ENCODE results near the gene FBXO9.
A peak's percentile ranks its signal among the peaks of the same experiment; 100 is the strongest.

Gene FBXO9

DNA sequence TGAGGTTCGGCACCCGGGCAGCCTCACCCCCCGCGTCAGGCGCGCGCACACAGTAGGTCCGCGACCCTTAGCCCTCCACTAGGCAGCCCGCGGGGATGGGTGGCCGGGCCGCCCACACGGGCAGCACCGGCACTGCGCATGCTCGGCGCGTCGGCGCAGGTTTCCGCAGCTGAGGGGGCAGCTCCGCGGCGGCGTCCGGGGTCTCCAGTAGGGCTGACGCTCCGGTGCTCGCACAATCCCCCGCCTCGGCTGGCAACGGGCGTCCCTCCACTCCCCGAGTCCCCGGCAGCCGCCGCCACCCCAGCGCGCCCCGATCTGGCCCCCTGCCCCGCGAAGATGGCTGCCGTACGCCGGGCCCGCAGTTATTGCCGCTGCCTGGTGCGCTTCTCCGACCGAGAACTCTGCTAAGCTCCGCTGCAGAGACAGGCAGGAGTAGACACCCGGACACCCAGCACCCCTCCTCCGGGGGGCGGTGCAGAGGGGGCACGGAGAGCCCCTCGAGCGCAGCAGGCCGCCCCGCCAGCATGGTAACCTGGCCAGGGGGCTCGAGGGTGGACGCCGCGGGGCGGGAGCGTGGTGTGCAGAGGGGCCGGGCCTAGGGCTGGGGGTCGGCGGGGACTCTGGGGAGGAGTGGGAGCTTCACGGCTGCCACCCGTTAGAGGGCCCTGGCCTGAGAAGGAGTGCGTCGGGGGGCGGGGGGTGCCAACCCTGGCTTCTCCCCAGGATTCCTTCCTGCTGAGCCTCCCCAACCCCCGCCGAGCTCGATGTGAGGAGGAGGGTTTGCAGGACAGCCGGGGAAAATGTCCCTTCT lies at the start of gene FBXO9:
FBXO9 (plus strand) TSS at position 139 of the 811 bp plus-strand sequence; CDS start at position 525, 386 bp downstream.
- intact Hi-C loops (cut with DNase I), result no loop called here
- DNase-seq, result peak; percentile 31 to 91 (median 82)

DNA sequence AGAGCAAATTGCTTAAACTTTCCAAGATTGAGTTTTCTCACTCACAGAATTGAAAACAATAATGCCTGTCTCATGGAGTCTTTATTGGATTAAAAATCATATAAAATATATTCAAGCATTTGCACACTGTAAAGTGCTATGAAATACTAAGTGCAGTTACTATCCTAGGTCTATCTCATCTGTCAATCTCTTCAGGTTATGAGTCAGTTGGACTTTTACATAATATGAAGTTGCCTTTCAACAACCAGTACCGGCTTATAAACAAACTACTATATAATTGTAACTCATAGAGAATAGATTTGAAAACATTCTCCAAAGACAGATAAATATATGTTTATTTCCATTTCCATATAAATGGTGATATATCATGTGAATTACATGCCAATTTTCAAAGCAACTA lies 49.7 kb upstream of the FBXO9 start:
- intact Hi-C loops (cut with DNase I), result no loop called here
- DNase-seq, result no peak

DNA sequence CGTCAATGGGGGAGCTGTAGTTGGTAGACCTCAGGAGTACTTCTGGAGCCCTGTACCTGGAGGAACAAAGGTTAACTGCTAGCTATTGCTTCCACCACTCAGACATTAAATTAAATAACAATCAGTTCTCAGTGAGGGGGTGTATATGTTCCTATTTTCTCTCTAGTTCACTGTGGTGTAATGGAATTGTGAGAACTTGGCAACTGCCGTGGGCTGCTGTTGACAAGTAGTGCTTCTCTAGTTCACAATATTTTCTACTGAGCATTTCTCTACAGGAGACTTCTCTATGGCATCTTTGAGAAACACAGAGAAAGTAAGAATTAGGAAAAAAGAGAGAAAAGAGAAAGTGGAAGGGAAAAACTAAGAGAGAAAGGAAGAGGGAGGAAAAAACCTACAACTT lies 46.8 kb upstream of the FBXO9 start:
- peak in 4 of 42 donors; percentile 22 to 56 (median 51) for DNase-seq
- intact Hi-C loops (cut with DNase I), result no loop called here

DNA sequence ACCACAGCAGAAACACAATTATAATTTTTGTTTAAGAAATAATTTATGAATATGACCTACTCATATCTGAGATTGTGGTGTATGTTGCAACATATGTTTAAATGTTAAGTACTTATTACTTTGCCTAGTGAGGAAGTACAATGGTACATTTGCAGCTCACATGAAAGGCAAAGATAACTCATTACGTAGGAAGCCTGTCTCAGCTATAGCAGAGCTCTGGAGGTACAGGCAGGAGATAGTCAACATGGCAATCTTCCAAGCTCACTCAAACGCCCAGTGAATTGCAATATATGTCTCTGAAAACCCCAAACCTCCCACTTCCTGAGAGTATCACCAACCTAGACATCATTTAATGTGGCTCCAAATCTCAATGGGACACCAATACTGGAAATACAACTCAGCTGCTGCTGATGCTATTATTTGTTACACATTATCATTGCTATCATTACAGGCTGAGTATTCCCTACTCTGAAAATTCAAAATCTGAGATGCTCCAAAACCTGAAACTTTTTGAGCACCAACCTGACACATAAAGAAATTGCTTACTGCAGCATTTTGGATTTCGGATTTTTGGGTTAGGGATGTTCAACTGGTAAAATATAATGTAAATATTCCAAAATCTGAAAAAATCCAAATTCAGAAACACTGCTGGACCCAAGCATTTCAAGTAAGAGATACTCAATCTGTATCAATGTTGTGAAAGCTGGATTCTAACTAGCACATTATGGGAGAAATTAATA lies 45.0 kb upstream of the FBXO9 start:
- DNase-seq, result peak in 6 of 42 donors; percentile 14 to 63 (median 40)
- intact Hi-C loops (cut with DNase I), result no loop called here

DNA sequence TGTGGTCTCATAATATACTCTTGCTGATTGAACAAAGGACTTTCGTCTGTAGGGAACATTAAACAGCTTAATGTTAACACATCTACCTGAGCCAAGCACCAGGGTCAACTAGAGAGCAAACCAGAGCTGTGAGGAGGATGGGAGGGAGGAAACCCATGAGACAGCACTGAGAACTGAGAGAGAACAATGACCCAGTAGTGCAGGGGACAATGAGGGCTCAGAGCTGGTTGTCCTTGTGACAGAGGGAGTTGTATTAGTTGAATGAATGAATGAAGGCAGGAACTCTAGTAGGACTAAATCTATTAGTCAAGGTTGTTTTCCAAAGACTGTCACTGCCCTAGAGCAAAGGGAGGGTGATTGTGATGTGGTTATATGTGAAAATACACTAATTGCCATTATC lies 41.9 kb upstream of the FBXO9 start:
- intact Hi-C loops (cut with DNase I), result no loop called here
- peak in 36 of 42 donors; percentile 19 to 87 (median 66) for DNase-seq

DNA sequence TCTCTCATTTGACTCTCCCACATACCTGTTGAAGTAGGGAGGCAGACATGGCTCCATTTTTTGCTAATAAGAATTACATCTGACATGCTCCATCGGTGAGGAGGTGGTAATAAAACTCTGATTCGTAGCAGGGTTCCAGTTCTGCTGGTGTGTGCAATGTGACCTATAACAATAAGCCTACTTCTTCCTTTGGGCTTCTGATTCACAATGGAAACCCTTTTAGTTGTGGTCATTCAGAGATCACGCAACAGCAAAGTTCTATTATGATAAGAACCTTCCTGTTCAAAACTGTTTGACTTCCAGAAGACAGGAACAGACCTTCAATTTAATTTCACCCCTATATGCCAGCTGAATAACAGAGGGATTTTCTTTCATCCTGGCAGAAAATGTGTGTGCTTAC lies 38.7 kb upstream of the FBXO9 start:
- intact Hi-C loops (cut with DNase I), result no loop called here
- no peak for DNase-seq

DNA sequence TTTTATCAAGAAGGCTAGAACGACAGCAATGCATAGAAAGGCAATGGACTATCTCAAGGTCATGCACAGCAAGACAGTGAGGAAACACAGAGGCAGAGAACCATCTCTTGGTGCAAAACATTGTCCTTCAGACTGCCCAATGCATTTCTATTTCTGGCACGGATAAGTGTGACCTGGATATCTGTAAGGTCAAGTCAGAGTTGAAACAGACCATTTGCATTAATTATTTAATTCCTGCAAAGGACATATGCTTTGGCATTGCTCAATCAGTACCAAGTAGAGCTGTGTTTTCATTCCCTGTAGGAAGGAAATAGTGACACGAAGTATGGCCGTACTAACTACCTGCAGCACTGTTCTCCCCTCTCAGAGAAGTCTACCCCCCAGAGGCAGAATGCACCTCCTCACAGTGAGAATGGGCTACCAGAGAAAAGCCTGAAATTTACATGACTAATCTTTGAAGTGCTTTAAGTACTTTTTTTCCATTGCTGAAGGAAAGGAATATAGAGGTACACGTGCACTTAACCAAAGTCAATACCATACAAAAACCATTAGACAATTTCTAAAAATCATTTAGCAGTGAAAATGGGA lies 38.0 kb upstream of the FBXO9 start:
- intact Hi-C loops (cut with DNase I), result no loop called here
- no peak for DNase-seq

DNA sequence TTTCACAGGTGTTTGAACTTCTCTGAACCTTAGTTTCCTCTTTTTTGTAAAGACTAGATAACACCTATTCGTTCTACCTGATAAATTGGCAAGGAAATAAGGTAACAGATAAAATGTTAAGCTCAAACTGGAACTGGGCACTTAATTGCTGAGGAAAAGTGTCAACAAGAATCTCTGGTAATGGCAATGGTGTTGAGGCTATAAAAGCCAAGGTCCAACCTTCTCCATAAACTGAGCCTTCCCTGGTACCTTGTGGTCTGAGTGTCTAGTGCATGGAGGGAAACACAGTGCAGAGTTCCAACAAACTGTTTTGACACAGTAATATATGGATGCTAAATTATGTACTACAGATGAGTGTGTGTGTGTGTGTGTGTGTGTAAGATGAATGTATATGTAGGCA lies 36.7 kb upstream of the FBXO9 start:
- intact Hi-C loops (cut with DNase I), result no loop called here

DNA sequence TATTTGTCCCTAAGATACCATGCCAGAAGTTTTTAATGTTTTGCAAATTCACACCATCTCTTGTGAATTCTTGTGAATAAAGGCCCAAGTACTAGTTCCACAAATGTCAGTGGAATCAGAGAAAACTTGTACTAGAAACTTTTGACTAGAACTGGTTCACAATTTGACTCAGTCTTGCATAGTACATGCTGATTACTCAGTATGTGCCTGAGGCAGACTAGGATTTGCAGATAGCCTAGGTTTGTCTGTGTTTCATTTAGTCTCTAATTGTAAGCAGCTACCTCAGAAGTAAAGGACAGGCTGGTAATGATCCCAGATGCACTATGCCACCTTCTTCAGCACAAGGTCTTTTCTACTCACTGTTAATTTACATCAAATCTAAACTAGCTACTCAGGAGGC lies 35.9 kb upstream of the FBXO9 start:
- no peak for DNase-seq
- intact Hi-C loops (cut with DNase I), result no loop called here

More for the DNA sequence above, 36.7 kb upstream of the FBXO9 start:
- no peak for DNase-seq

DNA sequence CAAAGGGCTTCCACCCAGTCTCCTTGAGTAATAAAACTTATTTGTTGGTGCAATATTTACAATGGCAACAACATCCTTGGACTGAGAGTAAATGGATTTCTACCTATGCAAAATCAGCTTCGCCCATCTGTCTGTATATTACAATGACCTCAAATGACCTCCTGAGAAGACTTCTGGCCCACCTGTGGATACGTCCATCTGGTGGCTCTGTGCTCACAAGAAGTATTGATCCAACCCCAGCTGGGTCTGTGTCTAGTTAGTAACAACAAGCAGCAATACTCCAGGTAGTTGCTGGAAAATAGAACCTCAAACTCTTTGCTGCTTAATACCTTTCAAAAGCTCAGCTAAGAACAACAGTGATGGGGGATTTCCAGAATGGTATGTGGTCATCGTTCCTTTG lies 35.4 kb upstream of the FBXO9 start:
- no peak for DNase-seq
- intact Hi-C loops (cut with DNase I), result no loop called here

DNA sequence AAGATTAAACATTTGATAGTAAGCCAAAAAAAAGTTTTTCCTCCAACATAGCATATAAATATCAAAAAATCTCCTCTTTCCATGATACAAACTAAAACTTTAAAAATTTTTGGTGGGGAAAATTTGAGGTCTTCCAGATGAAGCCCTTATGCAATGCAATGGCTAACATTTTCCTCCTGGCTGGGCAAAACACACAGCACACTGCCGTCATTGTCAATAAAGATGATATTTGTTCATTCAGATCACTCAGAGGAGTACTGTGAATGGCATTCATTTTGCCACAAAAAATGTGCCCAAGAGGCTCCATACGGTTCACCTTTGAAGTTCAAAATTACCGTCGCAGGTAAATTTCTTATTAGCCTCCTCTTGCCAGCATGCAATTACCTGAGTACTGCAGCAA lies 33.9 kb upstream of the FBXO9 start:
- intact Hi-C loops (cut with DNase I), result no loop called here
- DNase-seq, result peak in 4 of 42 donors; percentile 25 to 63 (median 32)

DNA sequence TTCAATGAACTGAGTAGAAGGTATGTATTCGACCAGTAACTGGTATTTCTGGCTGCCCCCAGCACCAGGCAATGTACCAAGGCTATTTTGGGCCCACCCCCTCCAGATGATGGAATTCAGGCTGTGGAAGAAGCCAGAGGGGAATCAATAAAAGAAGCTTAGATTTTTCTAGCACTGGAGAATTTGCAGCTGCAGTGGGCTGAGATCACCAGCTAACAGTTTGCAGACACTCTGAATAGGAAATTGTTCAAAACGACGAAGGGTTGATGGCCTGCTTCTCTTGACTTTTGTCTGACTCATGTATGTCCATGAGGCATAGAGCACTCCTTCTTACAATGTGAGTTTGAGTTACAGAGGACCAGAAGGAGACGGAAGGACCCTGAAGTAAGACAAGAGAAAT lies 32.4 kb upstream of the FBXO9 start:
- DNase-seq, result peak in 39 of 42 donors; percentile 19 to 84 (median 54)
- intact Hi-C loops (cut with DNase I), result no loop called here

DNA sequence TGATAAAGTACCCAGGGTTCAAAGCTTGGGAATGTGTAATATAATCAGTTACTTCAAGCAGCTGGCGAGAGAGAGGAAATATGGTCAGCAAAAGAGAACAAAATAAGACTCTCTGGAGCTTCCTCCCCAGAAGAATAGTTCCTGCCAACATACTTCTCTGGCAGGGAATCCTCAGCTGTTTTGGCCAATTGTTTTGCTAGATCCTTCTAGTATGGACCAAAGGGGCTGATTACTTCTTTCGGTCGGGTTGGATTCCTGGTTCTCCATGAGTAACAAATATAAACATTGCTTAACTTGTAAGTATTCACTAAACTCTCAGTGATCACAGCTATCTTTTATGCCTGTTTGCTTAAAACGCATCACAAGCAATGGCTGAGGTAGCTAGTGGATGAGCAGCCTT lies 31.4 kb upstream of the FBXO9 start:
- intact Hi-C loops (cut with DNase I), result no loop called here
- DNase-seq, result no peak

DNA sequence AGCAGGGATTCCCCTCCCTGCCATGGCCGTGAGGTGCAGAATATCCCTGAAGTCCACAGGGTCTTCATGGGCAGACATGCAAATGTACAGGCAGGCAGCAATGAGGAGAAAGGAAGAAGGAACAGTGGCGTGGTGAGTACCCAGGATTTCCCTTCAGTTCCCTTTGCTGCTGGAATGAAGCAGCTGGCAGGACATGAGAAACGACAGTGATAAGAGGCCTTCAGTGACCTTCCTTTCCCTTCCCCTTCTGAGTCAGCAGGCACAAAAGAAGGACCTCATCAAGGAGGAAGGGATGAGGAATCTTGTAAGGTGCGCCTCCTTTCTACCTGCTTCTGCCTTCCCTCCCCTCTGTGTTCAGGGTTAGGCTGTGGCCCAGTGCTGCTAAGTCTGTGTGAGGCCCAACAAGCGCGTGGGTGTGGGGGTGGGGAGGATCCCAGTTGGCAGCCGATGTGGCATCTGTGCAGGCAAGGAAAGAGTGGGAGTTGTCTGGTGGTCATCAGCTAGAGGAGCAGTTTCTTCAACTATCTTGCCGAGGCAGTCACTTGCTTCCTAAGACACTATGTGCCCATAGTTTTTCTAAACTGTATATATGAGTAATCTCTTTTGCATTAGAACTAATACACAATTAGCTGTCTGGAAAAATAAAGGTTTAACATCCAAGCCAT lies 29.5 kb upstream of the FBXO9 start:
- intact Hi-C loops (cut with DNase I), result no loop called here
- no peak for DNase-seq

DNA sequence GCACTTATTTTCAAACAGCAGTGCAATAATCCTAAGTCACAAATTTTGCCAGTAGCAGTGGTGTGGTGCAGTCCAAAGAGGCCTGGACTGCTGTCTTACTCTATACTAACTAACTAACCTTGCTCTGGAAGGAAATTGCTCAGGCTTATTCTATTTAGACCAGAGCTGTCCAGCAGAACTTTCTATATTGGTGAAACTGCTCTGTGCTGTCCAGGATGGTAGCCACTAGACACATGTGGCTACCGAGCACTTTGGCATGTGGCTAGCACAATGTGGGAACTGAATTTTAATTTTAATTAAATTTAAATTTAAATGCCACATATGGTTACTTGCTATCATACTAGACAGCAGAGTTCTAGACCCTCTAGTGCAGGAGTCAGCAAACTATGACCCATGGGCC lies 27.1 kb upstream of the FBXO9 start:
- DNase-seq, result no peak
- intact Hi-C loops (cut with DNase I), result no loop called here

DNA sequence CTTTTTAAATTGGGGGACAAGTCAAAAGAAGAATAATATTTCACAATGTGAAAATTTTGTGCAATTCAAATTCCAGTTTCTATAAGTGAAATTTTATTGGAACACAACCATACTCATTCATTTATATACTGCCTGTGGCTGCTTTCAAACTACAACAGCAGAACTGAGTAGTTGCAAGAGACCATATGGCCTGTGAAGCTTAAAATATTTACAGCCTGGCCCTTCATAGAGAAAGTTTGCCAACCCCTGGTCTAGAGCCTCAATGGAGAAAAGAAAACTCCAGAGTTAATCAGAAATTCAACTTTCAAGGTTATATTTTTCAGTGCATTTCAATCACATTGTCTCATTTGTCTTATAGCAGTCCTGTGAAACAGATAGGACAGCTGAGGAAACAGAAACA lies 26.6 kb upstream of the FBXO9 start:
- intact Hi-C loops (cut with DNase I), result no loop called here
- DNase-seq, result no peak

DNA sequence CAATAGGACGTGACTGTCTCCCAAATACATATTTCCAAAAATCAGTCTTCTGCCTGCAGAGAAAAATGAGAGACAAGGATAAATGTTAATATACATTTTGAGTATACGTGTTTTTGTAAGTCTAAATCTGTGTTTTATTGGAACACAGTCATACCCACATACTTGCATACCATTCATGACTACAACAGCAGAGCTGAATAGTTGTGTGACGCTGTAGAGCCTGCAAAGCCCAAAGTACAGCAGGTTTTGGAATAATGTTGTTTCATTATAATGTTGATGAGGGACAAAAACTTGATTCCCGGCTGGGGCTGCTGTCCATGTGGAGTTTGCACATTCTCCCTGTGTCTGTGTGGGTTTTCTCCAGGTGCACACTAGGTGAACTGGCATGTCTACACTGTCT lies 23.8 kb upstream of the FBXO9 start:
- intact Hi-C loops (cut with DNase I), result no loop called here
- DNase-seq, result no peak

DNA sequence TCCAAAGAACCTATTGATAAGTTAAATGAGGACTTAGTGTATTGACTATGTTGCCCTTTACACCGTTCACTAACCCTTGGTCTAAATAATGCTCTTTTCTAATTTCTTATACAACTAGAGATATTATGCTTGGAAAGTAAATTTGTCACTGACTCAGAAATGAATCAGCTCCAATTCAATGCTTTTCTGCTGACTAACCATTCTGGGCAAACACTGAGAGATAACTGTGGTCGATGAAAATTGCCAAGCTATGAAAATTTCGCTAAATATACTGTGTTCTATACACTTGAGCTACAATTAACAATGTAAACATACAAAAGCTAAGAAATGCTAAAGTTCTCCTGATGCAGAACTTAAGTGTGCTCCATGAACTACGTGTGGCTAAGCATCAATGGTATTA lies 23.1 kb upstream of the FBXO9 start:
- no peak for DNase-seq
- intact Hi-C loops (cut with DNase I), result no loop called here

DNA sequence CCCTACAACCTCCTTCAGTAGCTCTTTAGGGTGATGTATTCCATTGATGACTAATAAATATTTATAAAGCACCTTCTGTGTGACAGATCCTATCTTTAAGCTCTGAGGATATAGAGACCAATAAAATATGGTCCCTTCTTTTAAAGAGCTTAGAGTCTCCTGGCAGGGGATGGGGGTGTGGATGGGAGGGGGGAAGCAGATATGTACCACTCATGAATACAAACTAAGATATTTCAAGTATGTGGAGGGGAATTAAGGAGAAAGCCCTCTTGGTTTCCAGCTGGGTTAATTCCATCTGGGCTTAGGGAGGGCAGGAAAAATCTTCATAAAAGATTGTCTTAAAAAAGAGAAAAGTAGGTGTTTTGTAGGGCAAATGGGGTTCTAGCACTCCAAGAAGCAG lies 21.6 kb upstream of the FBXO9 start:
- no peak for DNase-seq
- intact Hi-C loops (cut with DNase I), result no loop called here

DNA sequence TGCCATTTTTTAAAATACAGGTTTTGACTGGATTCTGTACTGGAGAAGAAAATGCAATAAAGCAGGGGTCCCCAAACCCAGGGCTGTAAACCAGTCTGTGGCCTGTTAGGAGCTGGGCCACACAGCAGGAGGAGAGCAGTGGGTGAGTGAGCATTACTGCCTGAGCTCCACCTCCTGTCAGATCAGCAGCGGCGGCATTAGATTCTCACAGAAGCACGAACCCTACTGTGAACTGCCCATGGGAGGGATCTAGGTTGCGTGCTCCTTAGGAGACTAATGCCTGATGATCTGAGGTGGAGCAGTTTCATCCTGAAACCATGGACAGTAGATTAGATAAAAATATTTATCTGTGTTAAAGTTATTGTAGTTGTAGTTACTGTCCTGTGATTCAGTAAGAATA lies 21.1 kb upstream of the FBXO9 start:
- peak in 11 of 42 donors; percentile 20 to 76 (median 46) for DNase-seq
- intact Hi-C loops (cut with DNase I), result no loop called here

All from head of caudate nucleus (tissue), 42 donors.